Panc1 (cell line): Measurements from ENCODE around the gene LVRN. TPM values are rescaled to one million over a fixed set of nuclear protein-coding genes. Genes with fewer than 3 reads are reported as not detected.

Experiments used
- ATAC-seq: fragments of 200-7000 bp; cut with Tn5 transposase; 2 replicates; pipeline ENCODE4 v1.9.1; 2020; ENCODE audit warnings: mild to moderate bottlenecking, moderate library complexity
- BruUV-seq: library from RNA; stranded (reverse); fragments of 400-500 nt; replicated peaks from 2 replicates; lab custom pipeline; 2021; lab: Mats Ljungman, UMichigan
- CTCF ChIA-PET: fragments of 300-600 bp; sonication (Branson Sonifier 250); formaldehyde crosslinking; loops from one replicate; lab custom pipeline; 2022; ENCODE audit warnings: antibody characterized with exemption; lab: Charles Lee
- POLR2A ChIA-PET: fragments of 300-600 bp; sonication (Branson Sonifier 250); formaldehyde crosslinking; loops from one replicate; lab custom pipeline; 2022; ENCODE audit warnings: antibody characterized with exemption; lab: Charles Lee
- DNase-seq: peaks from one replicate; pipeline ENCODE4 v3.0.0-alpha.2; 2010; ENCODE audit warnings: low read depth, low spot score
- H3K27ac ChIP-seq: 2 replicates; pipeline ENCODE4 v1.5.1; 2011; ENCODE audit warnings: mild to moderate bottlenecking, low read length, inconsistent platforms
- H3K27me3 ChIP-seq: fragments of 200-500 bp; sonication (Bioruptor generic); 2 replicates; pipeline ENCODE4 v1.6.0; 2014; ENCODE audit warnings: low read length, inconsistent platforms; ENCODE audit not compliant: control insufficient read depth, insufficient read depth
- H3K36me3 ChIP-seq: fragments of 200-500 bp; sonication (Bioruptor generic); 2 replicates; pipeline ENCODE4 v1.5.1; 2014; ENCODE audit warnings: inconsistent platforms, mild to moderate bottlenecking, low read length, moderate library complexity; ENCODE audit not compliant: control insufficient read depth, insufficient read depth
- H3K4me1 ChIP-seq: 2 replicates; pipeline ENCODE4 v1.5.1; 2011; ENCODE audit warnings: inconsistent platforms, mild to moderate bottlenecking, low read length, moderate library complexity; ENCODE audit not compliant: control insufficient read depth, insufficient read depth
- H3K4me3 ChIP-seq, 2 experiments: 2 replicates each; pipeline ENCODE4 v1.5.1; 2011 to 2012; ENCODE audit warnings: low read depth in 2 of 2, low read length in 2 of 2, mild to moderate bottlenecking in 2 of 2, inconsistent platforms in 1 of 2, moderate library complexity in 1 of 2
- H3K9me3 ChIP-seq: fragments of 200-500 bp; sonication (Bioruptor generic); 2 replicates; pipeline ENCODE4 v1.5.1; 2014; ENCODE audit warnings: low read depth, mild to moderate bottlenecking, inconsistent platforms, low read length, moderate library complexity; ENCODE audit not compliant: control insufficient read depth, insufficient read depth
- CTCF ChIP-seq: fragments of 450-650 bp; IDR thresholded peaks from 2 replicates; pipeline ENCODE4 v1.5.1; 2017; ENCODE audit warnings: mild to moderate bottlenecking
- POLR2AphosphoS5 ChIP-seq: IDR thresholded peaks from 2 replicates; pipeline ENCODE4 v1.6.1; 2012; ENCODE audit warnings: mild to moderate bottlenecking, low read depth, low read length, moderate library complexity
- REST ChIP-seq, 2 experiments: IDR thresholded peaks; 2 replicates each; pipeline ENCODE4 v1.6.1; 2011 to 2012; ENCODE audit warnings: low read depth in 2 of 2, control low read depth in 1 of 2, low read length in 1 of 2, mild to moderate bottlenecking in 1 of 2, moderate library complexity in 1 of 2; ENCODE audit not compliant: insufficient read depth in 1 of 2
- SIN3A ChIP-seq: IDR thresholded peaks from 2 replicates; pipeline ENCODE4 v1.6.1; 2012; ENCODE audit warnings: low read depth, mild to moderate bottlenecking, low read length, moderate library complexity, borderline replicate concordance; ENCODE audit not compliant: insufficient read depth
- TCF7L2 ChIP-seq: IDR thresholded peaks from 2 replicates; pipeline ENCODE4 v1.6.1; 2011; ENCODE audit warnings: mild to moderate bottlenecking, low read depth, low read length, inconsistent platforms
- in situ Hi-C: cut with HindIII; loops from 2 replicates; pipeline ENCODE4 v1.10.0; 2016; ENCODE audit warnings: low sequenced_read_pairs, low pct_unique_long_range_greater_than_20kb
- intact Hi-C: fragments of 100-400 bp; cut with micrococcal nuclease; formaldehyde crosslinking; loops from one replicate; pipeline ENCODE4 v1.10.0; 2022; ENCODE audit not compliant: unreplicated experiment
- total RNA-seq: library from RNA; stranded (reverse); gene quantifications from one replicate; pipeline ENCODE4 v1.2.1, GENCODE V29; 2021; ENCODE audit not compliant: unreplicated experiment

The LVRN gene
- total RNA-seq, 1 experiment from 2014 or later, result 0.08 TPM

- intact Hi-C loops (no loop called here), in situ Hi-C loops (no loop called here)
- Histone ChIP-seq H3K36me3 (no peaks in the 10 kb centered on the region), H3K9me3 (no peaks in the 10 kb centered on the region), H3K27me3 (no peaks in the 10 kb centered on the region), H3K4me3 (no peak overlapping the region), H3K4me1 (no peaks in the 10 kb centered on the region), H3K27ac (no peak overlapping the region)
- no TSS peak for BruUV-seq
- ChIA-PET POLR2A (no interaction called here), CTCF (no interaction called here)
- ATAC-seq (no peak), DNase-seq (no peak)
- TF ChIP-seq CTCF (no peak), REST (IDR thresholded peaks at IDR 0.05; ENCODE audit: insufficient read depth in 1 of 2, low read depth in 2 of 2, low read length in 1 of 2) (no peak), SIN3A (no peak), POLR2AphosphoS5 (no peak)
Measured at GRCh38 chr5:115985802-115986757, 23.8 kb downstream of the LVRN start.

GRCh38 chr5:115988002-115988401 is 25.7 kb downstream of the LVRN start:
- Histone ChIP-seq H3K4me1 (no peaks in the 10 kb centered on the region), H3K36me3 (no peaks in the 10 kb centered on the region), H3K27me3 (peaks cover 3% of the 10 kb centered on the region; the same call in 1 of the 2 replicates), H3K4me3 (no peak overlapping the region), H3K9me3 (no peaks in the 10 kb centered on the region), H3K27ac (no peak overlapping the region)
- intact Hi-C loops, result no loop called here
- ATAC-seq (no peak), DNase-seq (no peak)
- TF ChIP-seq REST (IDR thresholded peaks at IDR 0.05; ENCODE audit: insufficient read depth in 1 of 2, low read depth in 2 of 2, low read length in 1 of 2) (no peak), POLR2AphosphoS5 (no peak), SIN3A (no peak), TCF7L2 (no peak), CTCF (no peak)
- CTCF ChIA-PET, result no interaction called here
- POLR2A ChIA-PET, result no interaction called here
- in situ Hi-C loops, result no loop called here
- no TSS peak for BruUV-seq
